Measurements from ENCODE around the gene FTO.

- TF ChIP-seq ZNF143 (CRISPR knock-in tag; IDR thresholded peaks at IDR 0.05), result no peak
- TF ChIP-seq GTF2F1 (IDR thresholded peaks at IDR 0.05; ENCODE audit: low read length), result no peak
- TF ChIP-seq SAFB2 (CRISPR knock-in tag; IDR thresholded peaks at IDR 0.05; ENCODE audit: borderline replicate concordance, low read depth), result no peak
- TF ChIP-seq CTCF (CRISPR knock-in tag; IDR thresholded peaks at IDR 0.05), result no peak
- TF ChIP-seq ZNF740 (CRISPR knock-in tag; IDR thresholded peaks at IDR 0.05), result no peak
- TF ChIP-seq ZFP41 (CRISPR knock-in tag; IDR thresholded peaks at IDR 0.05; ENCODE audit: borderline replicate concordance), result no peak
- TF ChIP-seq NONO (IDR thresholded peaks at IDR 0.05), result no peak
- no peak for TF ChIP-seq NONO (CRISPR knock-in tag; conservative IDR thresholded peaks at IDR 0.05)
- no peak for TF ChIP-seq SMAD3 (CRISPR knock-in tag; IDR thresholded peaks at IDR 0.05)
These were observed 248.6 kb downstream of the FTO start for GRCh38 chr16:53952215-53953208.
